Lung (tissue), 12 donors: ENCODE data around the gene TMEM54. TPM values are rescaled to one million over a fixed set of nuclear protein-coding genes. Genes with fewer than 3 reads are reported as not detected.

Source experiments
- ATAC-seq: fragments of 200-7000 bp; cut with Tn5 transposase; one replicate; pipeline ENCODE4 v1.9.1; 2020; ENCODE audit warnings: moderate number of reproducible peaks; ENCODE audit not compliant: insufficient read depth, low FRiP score
- DNase-seq, 3 donors: peaks; one replicate each; pipeline ENCODE4 v3.0.0-alpha.2; 2013 to 2017
- H3K27ac ChIP-seq, 2 donors: one replicate each; pipeline ENCODE4 v1.5.1; 2013; ENCODE audit warnings: mild to moderate bottlenecking in 2 of 2, moderate library complexity in 2 of 2, control low read depth in 1 of 2, inconsistent platforms in 1 of 2, low read depth in 1 of 2, low read length in 1 of 2
- H3K27me3 ChIP-seq, 3 donors: one replicate each; pipeline ENCODE4 v1.5.1; 2013; ENCODE audit warnings: low read length in 2 of 3; ENCODE audit not compliant: control insufficient read depth in 3 of 3, insufficient read depth in 3 of 3
- H3K36me3 ChIP-seq, 4 donors: one replicate each; pipeline ENCODE4 v1.5.1; 2013; ENCODE audit warnings: low read length in 4 of 4, mild to moderate bottlenecking in 1 of 4, moderate library complexity in 1 of 4; ENCODE audit not compliant: control insufficient read depth in 4 of 4, insufficient read depth in 4 of 4
- H3K4me1 ChIP-seq, 5 donors: one replicate each; pipeline ENCODE4 v1.5.1; 2013; ENCODE audit warnings: low read length in 5 of 5, mild to moderate bottlenecking in 2 of 5, moderate library complexity in 1 of 5; ENCODE audit not compliant: control insufficient read depth in 5 of 5, insufficient read depth in 5 of 5
- H3K4me3 ChIP-seq: one replicate; pipeline ENCODE4 v1.5.1; 2013; ENCODE audit warnings: mild to moderate bottlenecking, control low read depth, moderate library complexity
- H3K9ac ChIP-seq, 2 donors: one replicate each; pipeline ENCODE4 v1.5.1; 2013; ENCODE audit warnings: low read length in 2 of 2, control low read depth in 1 of 2; ENCODE audit not compliant: insufficient read depth in 1 of 2
- H3K9me3 ChIP-seq, 4 donors: one replicate each; pipeline ENCODE4 v1.5.1; 2013; ENCODE audit warnings: low read length in 3 of 4, mild to moderate bottlenecking in 1 of 4, moderate library complexity in 1 of 4; ENCODE audit not compliant: control insufficient read depth in 4 of 4, insufficient read depth in 3 of 4
- CTCF ChIP-seq: IDR thresholded peaks from 2 replicates; pipeline ENCODE4 v1.5.1; 2012; ENCODE audit warnings: mild to moderate bottlenecking; ENCODE audit errors: control extremely low read depth, extremely low read depth
- WGBS, 2 donors: extraction: QIAGEN DNeasy Blood & Tissue Kit; methylation state at CpG; one replicate each; pipeline ENCODE4 v1.1.7; 2013; 5-methylcytosine and 5-hydroxymethylcytosine counted together
- polyA plus RNA-seq, 2 donors: library from polyadenylated mRNA; stranded (reverse); fragments of 200-250 nt; gene quantifications; one replicate each; pipeline ENCODE4 v1.2.1, GENCODE V29; 2013
- total RNA-seq, 2 donors: library from RNA; depleted of rRNA in 1 of 2; stranded (reverse); fragments of >200 nt in 1 of 2; gene quantifications; one replicate each; pipeline ENCODE4 v1.2.1, GENCODE V29; 2014 to 2021
- donor health status: control.
- donor health status: control.
- donor health status: Bipolar disorder and iron deficiency.
- donor health status: healthy.
- donor health status: DM: yes; HTN: yes; CAD: no.

TMEM54 gene
- total and polyA plus RNA-seq, 4 donors, result 22.4 to 56.6 (median 43.1) TPM

- peaks cover 6 to 13% (median 8%) of the 10 kb centered on the region in 3 donors for H3K27me3 ChIP-seq
These were observed 8.6 kb downstream of the TMEM54 start for GRCh38 chr1:32892368-32893197.

GRCh38 chr1:32891630-32892029, 9.6 kb downstream of the TMEM54 start:
- Histone ChIP-seq H3K9ac (no peak overlapping the region), H3K4me3 (no peak overlapping the region), H3K27me3 (peaks cover 6 to 18% (median 14%) of the 10 kb centered on the region in 3 donors), H3K27ac (no peak overlapping the region), H3K9me3 (peaks cover 0 to 6% (median 0%) of the 10 kb centered on the region in 4 donors), H3K4me1 (peaks cover 0 to 12% (median 3%) of the 10 kb centered on the region in 5 donors), H3K36me3 (no peaks in the 10 kb centered on the region)
- ATAC-seq (no peak), DNase-seq (no peak)
- WGBS, 2 donors, result 82 to 93% methylated on average over 3 of the region's 3 CpGs
- TF ChIP-seq CTCF, result no peak

More at GRCh38 chr1:32892368-32893197, 8.6 kb downstream of the TMEM54 start:
- DNase-seq (peak in 1 of 3 donors; percentile 52), ATAC-seq (peak; percentile 22)
- peak; percentile 3 for TF ChIP-seq CTCF
- Histone ChIP-seq H3K27ac (no peak overlapping the region), H3K9ac (no peak overlapping the region), H3K4me3 (no peak overlapping the region), H3K9me3 (peaks cover 0 to 6% (median 0%) of the 10 kb centered on the region in 4 donors), H3K36me3 (no peaks in the 10 kb centered on the region), H3K4me1 (peaks cover 0 to 12% (median 3%) of the 10 kb centered on the region in 5 donors)
- 19 to 29% methylated on average over 33 to 49 of the region's 49 CpGs for WGBS, 2 donors

- peaks cover 6 to 18% (median 14%) of the 10 kb centered on the region in 3 donors for H3K27me3 ChIP-seq
- no peak for TF ChIP-seq CTCF
- H3K9me3 ChIP-seq, result peaks cover 0 to 6% (median 0%) of the 10 kb centered on the region in 4 donors
- H3K9ac ChIP-seq, result no peak overlapping the region
- 96 to 100% methylated on average over 1 of the region's 1 CpG for WGBS, 2 donors
- no peaks in the 10 kb centered on the region for H3K36me3 ChIP-seq
- DNase-seq (no peak), ATAC-seq (no peak)
- no peak overlapping the region for H3K27ac ChIP-seq
- H3K4me3 ChIP-seq, result no peak overlapping the region
- H3K4me1 ChIP-seq, result peaks cover 0 to 12% (median 3%) of the 10 kb centered on the region in 5 donors
These were observed 10.0 kb downstream of the TMEM54 start for GRCh38 chr1:32891241-32891570.
